Measurements from ENCODE around the gene GRIFIN. TPM values are rescaled to one million over a fixed set of nuclear protein-coding genes. Genes with fewer than 3 reads are reported as not detected.

Gene GRIFIN
- total and polyA plus RNA-seq, 9 of the 15 experiments (the other 6 are each of a cell fraction or from before 2014, with no cell fraction given): not detected

DNA sequence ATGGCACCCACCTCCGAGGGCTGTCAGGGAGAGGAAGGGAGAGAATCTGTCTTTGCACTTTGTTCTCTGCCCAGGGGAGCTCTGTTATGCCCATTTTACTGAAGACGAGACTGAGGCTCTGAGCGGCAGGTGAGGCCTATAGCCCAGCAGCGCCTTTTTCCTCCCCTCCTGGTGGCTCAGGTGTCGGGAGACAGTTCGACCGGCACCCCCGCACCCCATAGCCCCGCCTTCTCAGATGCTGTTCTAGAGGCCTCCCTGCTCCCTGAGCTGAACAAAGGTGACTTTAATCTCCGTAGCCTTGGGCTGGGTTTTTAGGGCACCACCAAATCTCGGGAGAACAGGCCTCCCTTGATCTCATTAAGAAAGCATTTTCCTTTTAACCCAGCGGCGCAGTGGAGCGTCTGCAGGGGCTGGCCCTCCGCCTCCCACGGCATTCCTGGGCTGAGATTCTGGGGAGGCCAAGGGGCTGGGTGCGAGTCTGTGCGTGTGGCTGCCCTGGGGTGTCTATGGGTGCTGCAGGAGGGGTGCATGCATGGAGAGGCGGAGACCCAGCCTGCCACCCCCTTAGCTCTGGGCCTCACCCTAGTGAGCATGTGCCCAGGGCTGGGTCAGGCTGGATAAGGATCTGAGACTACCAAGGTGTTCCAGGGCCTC lies 46.7 kb upstream of the GRIFIN start (continued):
- no peak for TF ChIP-seq SNRNP70 (optimal IDR thresholded peaks at IDR 0.05; ENCODE audit: low read depth, low read length)
- TF ChIP-seq ZNF253 (CRISPR knock-in tag; conservative IDR thresholded peaks at IDR 0.05): no peak
- no peak for TF ChIP-seq ETS2 (tag; IDR thresholded peaks at IDR 0.05; ENCODE audit: borderline replicate concordance, poor library complexity, severe bottlenecking)
- TF ChIP-seq CBFA2T3 (IDR thresholded peaks at IDR 0.05): 0 out of 2 replicates have a peak, but pooled peaks have one; percentile 20
- no peak for TF ChIP-seq CBX3 (IDR thresholded peaks at IDR 0.05; ENCODE audit: borderline replicate concordance in 1 of 2, low read length in 2 of 2)
- TF ChIP-seq SAFB2 (IDR thresholded peaks at IDR 0.05; ENCODE audit: borderline replicate concordance, low read depth, low read length, severe bottlenecking): no peak
- TF ChIP-seq SP1 (CRISPR knock-in tag; IDR thresholded peaks at IDR 0.05): no peak

DNA sequence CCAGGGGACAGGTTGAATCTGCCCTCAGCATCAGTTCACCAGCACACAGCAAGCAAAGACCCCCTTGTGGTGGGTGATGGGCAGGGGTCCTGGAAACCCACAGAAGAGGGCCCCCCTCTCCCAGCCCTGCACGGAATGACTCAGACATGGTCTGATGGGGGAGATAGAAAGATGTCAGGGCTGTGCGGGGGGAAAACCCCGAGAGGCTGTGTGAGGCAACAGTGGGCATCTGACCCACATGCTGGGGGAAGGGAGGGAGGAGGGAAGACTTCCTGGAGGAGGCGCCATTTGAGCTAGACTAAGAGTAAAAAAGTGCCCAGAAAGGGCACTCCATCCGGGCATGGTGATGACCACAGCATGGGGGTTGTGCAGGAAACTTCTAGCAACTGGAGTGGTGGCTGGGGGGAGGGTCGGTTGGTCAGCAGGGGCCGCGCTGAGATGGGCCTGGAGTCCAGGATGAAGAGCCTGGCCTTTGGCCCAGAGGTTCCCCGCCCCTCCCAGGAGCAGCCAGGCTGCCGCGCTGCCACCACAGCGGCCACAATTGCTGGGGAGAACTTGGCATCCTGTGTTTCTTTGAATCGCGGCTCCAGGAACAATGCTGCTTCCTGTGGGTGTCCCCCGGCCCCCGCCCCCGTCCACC lies 45.9 kb upstream of the GRIFIN start:
- no peaks in the 10 kb centered on the region for H3K36me3 ChIP-seq (ENCODE audit: control insufficient read depth, insufficient read depth, low read length)
- no peak overlapping the region for H2AFZ ChIP-seq (ENCODE audit: low read depth, low read length)
- no peaks in the 10 kb centered on the region for H3K9me1 ChIP-seq (ENCODE audit: control insufficient read depth, insufficient read depth, low read length)
- intact Hi-C loops (cut with micrococcal nuclease) (no loop called here), in situ Hi-C loops (cut with MboI) (no loop called here)
- H3K9ac ChIP-seq (ENCODE audit: insufficient read depth in 1 of 2, low read depth in 2 of 2, low read length in 2 of 2): no peak overlapping the region
- H4K20me1 ChIP-seq (replicated peaks; ENCODE audit: control insufficient read depth, insufficient read depth, low read length): peaks cover 4% of the 10 kb centered on the region
- no peaks in the 10 kb centered on the region for H3K79me2 ChIP-seq (ENCODE audit: control insufficient read depth, insufficient read depth, low read length)
- DNase-seq (ENCODE audit: extremely low read depth in 1 of 4, low spot score in 3 of 4): no peak
- WGBS (ENCODE audit: insufficient coverage, low coverage, missing lambda C conversion rate): 6% methylated on average over 14 of the region's 17 CpGs
- H3K4me1 ChIP-seq (replicated peaks in 1 of 2; ENCODE audit: control insufficient read depth in 2 of 2, insufficient read depth in 2 of 2, low read length in 2 of 2): peaks cover 0 to 90% of the 10 kb centered on the region in 2 experiments
- BruUV-seq (replicated peaks): no TSS peak
- no peak for FAIRE-seq
- H3K4me2 ChIP-seq (ENCODE audit: insufficient read depth, low read length): no peak overlapping the region
- ATAC-seq: no peak
- H3K27me3 ChIP-seq (ENCODE audit: control insufficient read depth in 2 of 2, insufficient read depth in 2 of 2, low read length in 2 of 2): peaks cover 0 to 23% of the 10 kb centered on the region in 2 experiments; a peak in 2 of 5 replicates
- no peak overlapping the region for H3K27ac ChIP-seq (ENCODE audit: extremely low read depth, low read depth, low read length)
- no peaks in the 10 kb centered on the region for H3K9me3 ChIP-seq (replicated peaks; ENCODE audit: control insufficient read depth, insufficient read depth, low read depth, low read length)
- ChIA-PET POLR2A (no interaction called here), CTCF (ENCODE audit: low intra/inter-chr PET ratio) (no interaction called here)
- no peak overlapping the region for H3K4me3 ChIP-seq
- no peak for TF ChIP-seq GATAD2A (IDR thresholded peaks at IDR 0.05)
- no peak for TF ChIP-seq HNRNPL (IDR thresholded peaks at IDR 0.05; ENCODE audit: low read depth, low read length)
- no peak for TF ChIP-seq PML (IDR thresholded peaks at IDR 0.05; ENCODE audit: low read length)
- TF ChIP-seq, protein P1, sequence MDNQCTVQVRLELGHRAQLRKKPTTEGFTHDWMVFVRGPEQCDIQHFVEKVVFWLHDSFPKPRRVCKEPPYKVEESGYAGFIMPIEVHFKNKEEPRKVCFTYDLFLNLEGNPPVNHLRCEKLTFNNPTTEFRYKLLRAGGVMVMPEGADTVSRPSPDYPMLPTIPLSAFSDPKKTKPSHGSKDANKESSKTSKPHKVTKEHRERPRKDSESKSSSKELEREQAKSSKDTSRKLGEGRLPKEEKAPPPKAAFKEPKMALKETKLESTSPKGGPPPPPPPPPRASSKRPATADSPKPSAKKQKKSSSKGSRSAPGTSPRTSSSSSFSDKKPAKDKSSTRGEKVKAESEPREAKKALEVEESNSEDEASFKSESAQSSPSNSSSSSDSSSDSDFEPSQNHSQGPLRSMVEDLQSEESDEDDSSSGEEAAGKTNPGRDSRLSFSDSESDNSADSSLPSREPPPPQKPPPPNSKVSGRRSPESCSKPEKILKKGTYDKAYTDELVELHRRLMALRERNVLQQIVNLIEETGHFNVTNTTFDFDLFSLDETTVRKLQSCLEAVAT (IDR thresholded peaks at IDR 0.05): no peak
- no peak for TF ChIP-seq BRCA1 (IDR thresholded peaks at IDR 0.05)
- TF ChIP-seq BRCA1 (CRISPR knock-in tag; IDR thresholded peaks at IDR 0.05): no peak
- TF ChIP-seq, protein P2, sequence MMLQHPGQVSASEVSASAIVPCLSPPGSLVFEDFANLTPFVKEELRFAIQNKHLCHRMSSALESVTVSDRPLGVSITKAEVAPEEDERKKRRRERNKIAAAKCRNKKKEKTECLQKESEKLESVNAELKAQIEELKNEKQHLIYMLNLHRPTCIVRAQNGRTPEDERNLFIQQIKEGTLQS (IDR thresholded peaks at IDR 0.05): peak; percentile 24
- TF ChIP-seq, protein P2 (CRISPR knock-in tag; conservative IDR thresholded peaks at IDR 0.05): no peak
- TF ChIP-seq, protein P3, sequence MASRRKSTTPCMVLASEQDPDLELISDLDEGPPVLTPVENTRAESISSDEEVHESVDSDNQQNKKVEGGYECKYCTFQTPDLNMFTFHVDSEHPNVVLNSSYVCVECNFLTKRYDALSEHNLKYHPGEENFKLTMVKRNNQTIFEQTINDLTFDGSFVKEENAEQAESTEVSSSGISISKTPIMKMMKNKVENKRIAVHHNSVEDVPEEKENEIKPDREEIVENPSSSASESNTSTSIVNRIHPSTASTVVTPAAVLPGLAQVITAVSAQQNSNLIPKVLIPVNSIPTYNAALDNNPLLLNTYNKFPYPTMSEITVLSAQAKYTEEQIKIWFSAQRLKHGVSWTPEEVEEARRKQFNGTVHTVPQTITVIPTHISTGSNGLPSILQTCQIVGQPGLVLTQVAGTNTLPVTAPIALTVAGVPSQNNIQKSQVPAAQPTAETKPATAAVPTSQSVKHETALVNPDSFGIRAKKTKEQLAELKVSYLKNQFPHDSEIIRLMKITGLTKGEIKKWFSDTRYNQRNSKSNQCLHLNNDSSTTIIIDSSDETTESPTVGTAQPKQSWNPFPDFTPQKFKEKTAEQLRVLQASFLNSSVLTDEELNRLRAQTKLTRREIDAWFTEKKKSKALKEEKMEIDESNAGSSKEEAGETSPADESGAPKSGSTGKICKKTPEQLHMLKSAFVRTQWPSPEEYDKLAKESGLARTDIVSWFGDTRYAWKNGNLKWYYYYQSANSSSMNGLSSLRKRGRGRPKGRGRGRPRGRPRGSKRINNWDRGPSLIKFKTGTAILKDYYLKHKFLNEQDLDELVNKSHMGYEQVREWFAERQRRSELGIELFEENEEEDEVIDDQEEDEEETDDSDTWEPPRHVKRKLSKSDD (conservative IDR thresholded peaks at IDR 0.05; ENCODE audit: low read length): no peak
- TF ChIP-seq PTBP1 (IDR thresholded peaks at IDR 0.05; ENCODE audit: low read depth, low read length): 0 out of 2 replicates have a peak, but pooled peaks have one; percentile 45
